ENCODE data around the gene PTPRH. TPM values are rescaled to one million over a fixed set of nuclear protein-coding genes. Genes with fewer than 3 reads are reported as not detected.

PTPRH gene
- total RNA-seq, 1 donor from 2014 or later, result 0.39 TPM

Small RNA genes lying within 50 kb of the gene (small RNA-seq; reads per million reads assigned to genes)
- not detected for gene MIR6802 (ENCODE audit: low replicate concordance)
- not detected for gene MIR6803 (ENCODE audit: low replicate concordance)
- not detected for gene MIR6804 (ENCODE audit: low replicate concordance)
- gene RF01210 (ENCODE audit: low replicate concordance), result not detected

Other genes starting within 250 kb of the PTPRH start
- 6.5 TPM for gene NLRP2, start 243.1 kb downstream of the PTPRH start, total RNA-seq
- 0.20 TPM for gene GP6, start 171.2 kb downstream of the PTPRH start, total RNA-seq
- gene RDH13, start 146.4 kb downstream of the PTPRH start, total RNA-seq, result 31.6 TPM
- gene EPS8L1, start 133.6 kb downstream of the PTPRH start, total RNA-seq, result 47.6 TPM
- gene PPP1R12C, start 91.9 kb downstream of the PTPRH start, total RNA-seq, result 34.0 TPM
- 65.7 TPM for gene TNNT1, start 60.3 kb downstream of the PTPRH start, total RNA-seq
- gene TNNI3, start 51.8 kb downstream of the PTPRH start, total RNA-seq, result 0.89 TPM
- gene DNAAF3, start 42.9 kb downstream of the PTPRH start, total RNA-seq, result not detected
- 1.6 TPM for gene SYT5, start 29.2 kb downstream of the PTPRH start, total RNA-seq
- gene TMEM86B, start 19.3 kb upstream of the PTPRH start, total RNA-seq, result 1.2 TPM
- gene PPP6R1, start 49.5 kb upstream of the PTPRH start, total RNA-seq, result 20.8 TPM
- 12.1 TPM for gene HSPBP1, start 70.6 kb upstream of the PTPRH start, total RNA-seq
- 3.6 TPM for gene BRSK1, start 74.5 kb upstream of the PTPRH start, total RNA-seq
- 1.1 TPM for gene TMEM150B, start 115.8 kb upstream of the PTPRH start, total RNA-seq
- 17.0 TPM for gene KMT5C, start 130.4 kb upstream of the PTPRH start, total RNA-seq
- 3.1 TPM for gene COX6B2, start 145.2 kb upstream of the PTPRH start, total RNA-seq
- not detected for gene GARIN5B, start 153.8 kb upstream of the PTPRH start, total RNA-seq
- gene IL11, start 161.0 kb upstream of the PTPRH start, total RNA-seq, result 0.30 TPM
- not detected for gene TMEM190, start 167.3 kb upstream of the PTPRH start, total RNA-seq
- gene TMEM238, start 174.8 kb upstream of the PTPRH start, total RNA-seq, result 0.30 TPM
- 377 TPM for gene RPL28, start 176.4 kb upstream of the PTPRH start, total RNA-seq
- gene UBE2S, start 198.3 kb upstream of the PTPRH start, total RNA-seq, result 25.4 TPM
- gene SHISA7, start 233.8 kb upstream of the PTPRH start, total RNA-seq, result 0.10 TPM